DMS 273 (cell line): ENCODE measurements around the gene PRDM5.

Source experiments
- DNase-seq: peaks from one replicate; lab custom pipeline; 2025; ENCODE audit not compliant: unreplicated experiment; lab: John Stamatoyannopoulos, UW

PRDM5 gene

DNA sequence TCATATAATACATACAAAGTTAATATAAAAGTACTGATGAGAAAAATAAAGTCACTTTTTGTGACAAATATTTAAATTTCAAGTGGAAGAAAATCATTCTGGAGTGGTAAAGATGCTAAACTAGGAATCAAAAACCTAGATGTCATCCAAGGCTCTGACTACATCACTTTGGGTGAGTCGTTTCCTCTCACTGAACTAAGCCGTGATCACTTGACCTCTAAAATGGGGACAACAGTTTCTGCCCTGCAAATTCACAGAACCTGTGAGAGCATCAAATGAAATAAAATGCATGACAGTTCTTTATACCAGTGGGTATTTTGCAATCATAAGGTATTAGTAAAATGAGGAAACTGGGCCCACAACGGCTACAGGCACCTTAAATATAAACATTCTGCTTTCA is 63.8 kb downstream of the PRDM5 start:
- DNase-seq = no peak

GRCh38 chr4:120857312-120857711 is 65.2 kb downstream of the PRDM5 start:
- DNase-seq = no peak

GRCh38 chr4:120856294-120856693 is 66.2 kb downstream of the PRDM5 start:
- DNase-seq = no peak

DNA sequence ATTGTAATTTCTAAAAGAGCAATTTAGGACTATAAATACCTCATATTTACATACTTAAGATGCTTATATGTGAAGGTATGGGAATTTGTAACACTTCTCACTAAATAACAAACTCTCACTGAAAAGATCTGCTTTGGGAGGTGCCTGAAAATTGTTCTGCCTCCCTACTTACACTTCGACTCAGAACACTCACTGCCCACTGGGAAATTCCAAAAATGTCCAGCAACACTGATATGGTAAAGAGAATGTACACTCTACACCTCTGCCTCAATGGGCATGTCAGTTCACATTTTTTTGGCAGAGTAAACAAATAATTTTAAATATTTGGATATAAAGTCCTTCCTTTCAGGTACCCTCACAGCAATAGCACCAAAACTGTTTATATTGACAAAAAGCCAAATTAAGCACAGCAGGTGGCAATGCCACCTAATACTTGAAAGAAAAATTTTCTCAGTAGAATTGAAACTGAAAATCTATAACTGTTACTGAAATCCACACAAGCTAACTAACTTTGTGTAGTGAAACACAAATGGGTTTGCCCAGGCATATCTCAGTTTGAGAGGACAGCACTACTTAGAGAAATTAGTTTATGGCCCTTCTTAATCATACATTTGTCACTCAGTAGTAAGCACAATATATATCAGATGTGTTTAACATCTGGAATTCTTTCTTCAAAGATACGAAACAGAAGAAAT is 67.1 kb downstream of the PRDM5 start:
- DNase-seq = no peak

DNA sequence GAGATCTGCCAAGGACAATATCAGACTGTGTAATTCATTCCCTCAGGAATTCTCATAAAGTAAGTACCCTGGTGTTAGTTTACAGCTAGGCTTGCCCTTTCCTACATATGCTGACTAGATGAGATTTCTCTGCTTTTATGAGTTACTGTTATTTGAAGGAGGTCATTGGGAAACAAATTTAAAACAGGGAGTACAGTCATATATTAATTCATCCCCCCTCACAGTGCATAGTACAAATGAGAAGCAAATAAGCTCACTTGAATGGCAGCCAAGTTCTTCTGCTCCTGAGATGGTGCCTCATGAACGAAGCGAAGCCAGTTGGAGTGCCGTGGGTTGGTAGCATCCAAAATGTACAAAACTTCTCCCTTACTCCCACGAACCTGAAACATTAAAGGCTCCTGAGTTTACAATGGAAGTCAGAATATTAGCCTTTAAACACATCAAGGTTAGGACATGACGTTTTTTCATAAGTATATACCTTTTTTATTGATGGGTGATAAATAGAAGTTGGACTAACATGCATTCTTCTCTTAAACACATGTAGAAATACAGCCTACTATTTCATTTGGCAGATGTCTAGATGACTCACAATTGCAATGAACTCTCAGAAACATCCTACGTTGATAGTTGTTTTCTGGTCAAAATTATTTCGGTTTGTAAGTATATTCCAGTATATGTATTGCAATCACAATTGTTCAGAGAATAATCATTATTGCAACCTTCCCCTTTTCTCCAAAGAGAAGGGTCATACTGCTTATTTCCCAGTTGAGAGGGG is 69.2 kb downstream of the PRDM5 start:
- no peak for DNase-seq

DNA sequence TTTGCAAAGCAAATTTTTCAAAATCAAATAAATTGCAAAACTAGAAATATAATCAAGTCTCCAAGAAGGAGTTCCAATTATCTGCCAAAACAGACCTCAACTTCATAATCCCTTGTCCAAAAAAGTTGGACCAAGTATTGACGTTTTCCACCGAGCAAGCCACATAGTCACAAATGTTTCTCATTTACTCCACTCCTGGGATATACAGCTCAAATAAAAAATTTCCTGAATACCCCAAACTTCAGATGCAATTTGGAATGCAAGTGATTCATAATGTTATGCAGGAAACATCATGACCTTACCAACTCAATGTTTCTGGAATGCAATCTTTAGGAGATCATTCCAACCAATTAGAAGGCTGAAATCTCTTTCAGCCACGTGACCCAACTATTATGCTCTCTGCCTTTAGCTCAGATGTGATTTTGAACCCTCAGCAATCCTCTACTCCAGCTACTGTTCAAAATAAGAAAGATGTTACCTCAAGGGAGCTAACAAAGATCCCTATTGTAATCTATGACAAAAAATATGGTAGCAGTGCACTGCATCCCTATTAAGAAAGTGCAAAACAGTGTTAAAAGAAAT is 72.4 kb downstream of the PRDM5 start:
- DNase-seq = no peak

DNA sequence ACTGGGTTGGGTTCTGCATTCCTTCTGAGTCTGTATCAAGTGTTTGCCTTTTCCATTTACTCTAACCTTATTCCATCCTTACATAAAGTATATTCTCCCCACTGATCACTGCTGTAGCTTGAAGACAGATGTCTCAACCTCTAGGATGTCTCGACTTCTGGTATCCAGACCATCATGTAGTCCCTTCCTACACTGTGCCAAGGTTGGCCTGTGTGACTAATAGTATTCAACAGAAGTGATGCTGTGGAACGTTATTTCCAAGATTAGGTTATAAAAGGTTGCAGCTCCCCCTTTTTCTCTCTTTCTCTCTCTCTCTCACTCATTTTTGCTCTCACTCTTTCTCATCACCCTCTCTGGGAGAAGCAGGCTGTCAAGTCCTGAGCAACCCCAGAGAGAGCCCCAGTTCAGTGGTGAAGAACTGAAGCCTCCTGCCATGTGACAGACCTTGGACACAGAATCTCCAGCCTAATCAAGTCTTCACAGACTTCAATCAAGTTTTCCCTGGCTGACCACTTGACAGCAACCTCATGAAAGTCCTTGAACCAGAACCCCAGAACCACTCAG is 75.4 kb downstream of the PRDM5 start:
- no peak for DNase-seq

DNA sequence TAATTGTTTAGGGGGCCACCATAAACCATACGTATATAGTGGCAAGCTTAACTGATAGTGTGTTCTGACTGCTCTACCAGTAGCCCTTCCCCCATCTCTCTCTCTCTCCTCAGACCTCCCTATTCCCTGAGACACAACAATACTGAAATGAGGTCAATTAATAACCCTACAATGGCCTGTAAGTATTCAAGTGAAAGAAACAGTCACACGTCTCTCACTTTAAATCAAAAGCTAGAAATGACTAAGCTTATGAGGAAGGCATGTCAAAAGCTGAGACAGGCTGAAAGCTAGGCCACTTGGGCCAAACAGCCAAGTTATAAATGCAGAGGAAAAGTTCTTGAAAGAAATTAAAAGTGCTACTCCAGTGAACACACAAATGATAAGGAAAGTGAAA is 78.0 kb downstream of the PRDM5 start:
- DNase-seq = no peak

DNA sequence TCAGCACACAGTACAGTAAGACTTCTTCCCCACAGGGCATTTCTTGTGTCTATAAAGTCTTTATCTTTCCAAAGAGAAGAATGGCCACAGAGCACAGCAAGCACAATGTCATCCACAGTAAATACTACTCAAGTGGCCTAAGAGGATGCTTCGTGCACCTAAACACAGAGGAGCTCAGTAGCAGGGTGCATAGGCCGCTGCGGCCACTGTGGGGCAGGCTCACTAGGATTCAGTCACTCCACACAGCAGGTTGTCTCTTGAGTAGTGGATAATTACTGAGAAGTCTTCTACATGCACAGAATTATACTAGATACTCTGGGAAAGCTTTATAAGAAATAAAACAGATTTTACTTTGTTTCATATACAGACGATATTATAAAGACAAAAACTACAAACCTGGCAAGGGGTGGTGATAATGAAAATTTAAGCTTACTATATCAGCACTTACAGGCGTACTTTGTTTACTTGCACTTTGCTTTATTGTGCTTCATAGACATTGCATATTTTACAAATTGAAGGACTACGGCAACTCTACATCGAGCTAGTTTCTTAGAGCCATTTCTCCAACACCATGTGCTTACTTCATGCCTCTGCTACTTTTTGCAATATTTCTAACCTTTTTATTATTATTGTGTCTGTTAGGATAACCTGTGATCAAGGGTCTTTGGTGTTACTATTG is 78.5 kb downstream of the PRDM5 start:
- DNase-seq = peak; percentile 21

- no peak for DNase-seq
These were observed 80.5 kb downstream of the PRDM5 start for GRCh38 chr4:120842031-120842430.

- no peak for DNase-seq
These were observed 80.9 kb downstream of the PRDM5 start for GRCh38 chr4:120841580-120841979.

GRCh38 chr4:120839974-120840751 is 82.4 kb downstream of the PRDM5 start:
- no peak for DNase-seq

GRCh38 chr4:120839334-120839973 is 83.1 kb downstream of the PRDM5 start:
- DNase-seq = no peak

- DNase-seq = no peak
These were observed 83.7 kb downstream of the PRDM5 start for GRCh38 chr4:120838784-120839183.

GRCh38 chr4:120837656-120838055 is 84.9 kb downstream of the PRDM5 start:
- DNase-seq = no peak

- DNase-seq = no peak
These were observed 87.2 kb downstream of the PRDM5 start for GRCh38 chr4:120835342-120835741.

DNA sequence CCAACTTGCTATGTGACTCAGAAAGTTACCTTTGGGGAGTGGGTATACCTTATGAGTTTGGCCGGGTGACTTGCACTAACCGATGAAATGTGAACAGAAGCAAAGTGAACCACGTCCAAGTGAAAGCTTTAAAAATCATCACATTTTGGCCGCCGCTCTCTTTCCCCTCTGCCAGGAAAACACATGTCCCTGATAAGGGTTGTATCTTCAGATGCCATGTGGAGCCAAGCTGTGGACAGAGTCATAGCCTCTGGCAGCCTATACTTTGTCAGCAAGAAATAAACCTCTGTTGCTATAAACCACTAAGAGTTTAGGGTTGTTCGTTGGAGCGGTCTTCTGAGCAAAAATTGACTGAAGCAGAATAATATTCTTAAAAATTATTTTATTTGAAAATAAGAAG is 92.3 kb downstream of the PRDM5 start:
- DNase-seq = no peak

- DNase-seq = no peak
These were observed 93.3 kb downstream of the PRDM5 start for GRCh38 chr4:120829113-120829831.

- DNase-seq = no peak
These were observed 95.7 kb downstream of the PRDM5 start for GRCh38 chr4:120826853-120827252.

- no peak for DNase-seq
These were observed 96.1 kb downstream of the PRDM5 start for GRCh38 chr4:120826449-120826848.
